ENCODE results near the gene CUBN.

CUBN gene

DNA sequence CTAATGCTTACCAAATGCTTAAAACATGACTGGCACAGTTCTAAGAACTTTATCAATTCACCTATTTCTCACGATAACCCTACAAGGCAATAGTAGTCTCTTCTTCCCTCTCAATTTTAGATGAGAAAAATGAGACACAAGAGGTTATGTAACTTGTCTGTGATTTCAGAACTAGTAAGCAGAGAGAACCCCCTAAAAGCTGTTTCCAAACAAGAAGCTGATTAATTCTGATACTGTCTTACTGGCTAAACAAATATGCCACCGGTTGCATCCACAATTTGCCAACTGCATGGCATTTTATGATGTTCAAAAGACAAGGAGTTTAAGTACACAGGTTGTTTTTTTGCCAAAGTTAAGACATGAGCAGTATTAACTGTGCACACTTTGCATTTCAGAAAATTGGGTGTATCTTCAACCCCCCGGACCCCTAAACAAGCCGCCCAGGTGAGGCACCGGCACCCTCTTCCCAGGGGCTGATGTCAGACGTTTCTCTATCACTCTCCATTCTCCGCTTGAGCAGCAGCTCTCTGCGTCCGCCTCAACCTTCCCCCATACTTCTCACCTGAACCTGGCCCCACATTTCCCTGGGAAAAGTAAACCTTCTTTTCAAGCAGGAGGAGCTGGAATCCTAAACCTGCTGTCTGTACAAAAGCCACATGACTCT is 334.1 kb downstream of the CUBN start:
- Histone ChIP-seq H3K4me3 (ENCODE audit: insufficient read depth, low read depth, low read length, poor library complexity, severe bottlenecking) (no peak overlapping the region), H3K36me3 (ENCODE audit: control insufficient read depth, insufficient read depth, low read length) (no peaks in the 10 kb centered on the region), H3K27me3 (replicated peaks; ENCODE audit: control insufficient read depth, insufficient read depth, low read length, poor library complexity, severe bottlenecking) (no peaks in the 10 kb centered on the region), H3K27ac (ENCODE audit: insufficient read depth, low read length, poor library complexity, severe bottlenecking) (no peak overlapping the region), H3K4me1 (ENCODE audit: control insufficient read depth, insufficient read depth, low read length, poor library complexity, severe bottlenecking) (no peaks in the 10 kb centered on the region), H3K9me3 (ENCODE audit: control insufficient read depth, low read length) (no peaks in the 10 kb centered on the region)
- no peak for DNase-seq

GRCh38 chr10:16794005-16794404 is 335.6 kb downstream of the CUBN start:
- Histone ChIP-seq H3K4me3 (ENCODE audit: insufficient read depth, low read depth, low read length, poor library complexity, severe bottlenecking) (no peak overlapping the region), H3K36me3 (ENCODE audit: control insufficient read depth, insufficient read depth, low read length) (no peaks in the 10 kb centered on the region), H3K27me3 (replicated peaks; ENCODE audit: control insufficient read depth, insufficient read depth, low read length, poor library complexity, severe bottlenecking) (no peaks in the 10 kb centered on the region)

GRCh38 chr10:16792675-16793074 is 336.9 kb downstream of the CUBN start:
- DNase-seq = no peak
- Histone ChIP-seq H3K9me3 (ENCODE audit: control insufficient read depth, low read length) (no peaks in the 10 kb centered on the region), H3K4me3 (ENCODE audit: insufficient read depth, low read depth, low read length, poor library complexity, severe bottlenecking) (no peak overlapping the region), H3K36me3 (ENCODE audit: control insufficient read depth, insufficient read depth, low read length) (no peaks in the 10 kb centered on the region), H3K4me1 (ENCODE audit: control insufficient read depth, insufficient read depth, low read length, poor library complexity, severe bottlenecking) (peaks cover 12% of the 10 kb centered on the region), H3K27ac (ENCODE audit: insufficient read depth, low read length, poor library complexity, severe bottlenecking) (no peak overlapping the region), H3K27me3 (replicated peaks; ENCODE audit: control insufficient read depth, insufficient read depth, low read length, poor library complexity, severe bottlenecking) (no peaks in the 10 kb centered on the region)

More at GRCh38 chr10:16794005-16794404, 335.6 kb downstream of the CUBN start:
- H3K4me1 ChIP-seq (ENCODE audit: control insufficient read depth, insufficient read depth, low read length, poor library complexity, severe bottlenecking) = no peaks in the 10 kb centered on the region
- no peak for DNase-seq
- no peak overlapping the region for H3K27ac ChIP-seq (ENCODE audit: insufficient read depth, low read length, poor library complexity, severe bottlenecking)
- no peaks in the 10 kb centered on the region for H3K9me3 ChIP-seq (ENCODE audit: control insufficient read depth, low read length)

- no peaks in the 10 kb centered on the region for H3K36me3 ChIP-seq (ENCODE audit: control insufficient read depth, insufficient read depth, low read length)
- peaks cover 19% of the 10 kb centered on the region for H3K4me1 ChIP-seq (ENCODE audit: control insufficient read depth, insufficient read depth, low read length, poor library complexity, severe bottlenecking)
- H3K27ac ChIP-seq (ENCODE audit: insufficient read depth, low read length, poor library complexity, severe bottlenecking) = no peak overlapping the region
- no peak overlapping the region for H3K4me3 ChIP-seq (ENCODE audit: insufficient read depth, low read depth, low read length, poor library complexity, severe bottlenecking)
- H3K27me3 ChIP-seq (replicated peaks; ENCODE audit: control insufficient read depth, insufficient read depth, low read length, poor library complexity, severe bottlenecking) = no peaks in the 10 kb centered on the region
- H3K9me3 ChIP-seq (ENCODE audit: control insufficient read depth, low read length) = no peaks in the 10 kb centered on the region
- no peak for DNase-seq
Observed at GRCh38 chr10:16789765-16790164, 339.8 kb downstream of the CUBN start.

GRCh38 chr10:16789261-16789660 is 340.4 kb downstream of the CUBN start:
- no peaks in the 10 kb centered on the region for H3K36me3 ChIP-seq (ENCODE audit: control insufficient read depth, insufficient read depth, low read length)
- no peak for DNase-seq
- H3K4me1 ChIP-seq (ENCODE audit: control insufficient read depth, insufficient read depth, low read length, poor library complexity, severe bottlenecking) = peaks cover 19% of the 10 kb centered on the region
- H3K4me3 ChIP-seq (ENCODE audit: insufficient read depth, low read depth, low read length, poor library complexity, severe bottlenecking) = no peak overlapping the region
- no peaks in the 10 kb centered on the region for H3K9me3 ChIP-seq (ENCODE audit: control insufficient read depth, low read length)
- H3K27me3 ChIP-seq (replicated peaks; ENCODE audit: control insufficient read depth, insufficient read depth, low read length, poor library complexity, severe bottlenecking) = no peaks in the 10 kb centered on the region
- peak overlapping the region; percentile 84 for H3K27ac ChIP-seq (ENCODE audit: insufficient read depth, low read length, poor library complexity, severe bottlenecking)

DNA sequence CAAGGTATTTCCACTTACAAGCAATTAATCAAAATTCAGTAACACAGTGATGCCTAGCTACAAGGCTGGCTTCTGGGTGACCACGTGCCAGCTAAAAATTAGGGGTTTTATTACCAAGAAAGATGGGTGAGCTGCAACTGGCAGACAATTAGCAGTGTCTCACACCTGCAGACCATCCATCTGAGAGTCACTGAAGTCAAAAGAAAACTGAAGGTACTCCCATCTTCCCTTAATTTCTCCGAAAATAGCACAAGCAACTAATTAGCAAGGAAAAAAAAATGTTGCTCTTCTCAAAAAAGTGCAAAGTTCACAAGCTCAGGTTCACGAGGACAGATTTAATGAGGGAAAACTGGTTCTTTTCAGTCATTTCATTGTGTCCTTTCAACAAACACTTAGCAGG is 340.8 kb downstream of the CUBN start:
- peaks cover 19% of the 10 kb centered on the region for H3K4me1 ChIP-seq (ENCODE audit: control insufficient read depth, insufficient read depth, low read length, poor library complexity, severe bottlenecking)
- H3K36me3 ChIP-seq (ENCODE audit: control insufficient read depth, insufficient read depth, low read length) = no peaks in the 10 kb centered on the region
- H3K27ac ChIP-seq (ENCODE audit: insufficient read depth, low read length, poor library complexity, severe bottlenecking) = peak overlapping the region; percentile 84
- no peak for DNase-seq
- H3K4me3 ChIP-seq (ENCODE audit: insufficient read depth, low read depth, low read length, poor library complexity, severe bottlenecking) = no peak overlapping the region
- no peaks in the 10 kb centered on the region for H3K9me3 ChIP-seq (ENCODE audit: control insufficient read depth, low read length)
- H3K27me3 ChIP-seq (replicated peaks; ENCODE audit: control insufficient read depth, insufficient read depth, low read length, poor library complexity, severe bottlenecking) = no peaks in the 10 kb centered on the region

GRCh38 chr10:16788125-16788524 is 341.5 kb downstream of the CUBN start:
- peaks cover 19% of the 10 kb centered on the region for H3K4me1 ChIP-seq (ENCODE audit: control insufficient read depth, insufficient read depth, low read length, poor library complexity, severe bottlenecking)
- H3K27me3 ChIP-seq (replicated peaks; ENCODE audit: control insufficient read depth, insufficient read depth, low read length, poor library complexity, severe bottlenecking) = no peaks in the 10 kb centered on the region
- H3K9me3 ChIP-seq (ENCODE audit: control insufficient read depth, low read length) = no peaks in the 10 kb centered on the region
- peak overlapping the region; percentile 84 for H3K27ac ChIP-seq (ENCODE audit: insufficient read depth, low read length, poor library complexity, severe bottlenecking)
- no peak overlapping the region for H3K4me3 ChIP-seq (ENCODE audit: insufficient read depth, low read depth, low read length, poor library complexity, severe bottlenecking)
- peak in 2 of 3 donors; percentile 9 to 18 for DNase-seq
- no peaks in the 10 kb centered on the region for H3K36me3 ChIP-seq (ENCODE audit: control insufficient read depth, insufficient read depth, low read length)

GRCh38 chr10:16787361-16787791 is 342.2 kb downstream of the CUBN start:
- Histone ChIP-seq H3K27ac (ENCODE audit: insufficient read depth, low read length, poor library complexity, severe bottlenecking) (peak overlapping the region; percentile 84), H3K9me3 (ENCODE audit: control insufficient read depth, low read length) (no peaks in the 10 kb centered on the region), H3K27me3 (replicated peaks; ENCODE audit: control insufficient read depth, insufficient read depth, low read length, poor library complexity, severe bottlenecking) (no peaks in the 10 kb centered on the region), H3K36me3 (ENCODE audit: control insufficient read depth, insufficient read depth, low read length) (no peaks in the 10 kb centered on the region), H3K4me3 (ENCODE audit: insufficient read depth, low read depth, low read length, poor library complexity, severe bottlenecking) (no peak overlapping the region), H3K4me1 (ENCODE audit: control insufficient read depth, insufficient read depth, low read length, poor library complexity, severe bottlenecking) (peaks cover 19% of the 10 kb centered on the region)
- peak; percentile 62 to 65 (median 64) for DNase-seq

GRCh38 chr10:16780338-16780880 is 349.2 kb downstream of the CUBN start:
- DNase-seq = no peak
- H3K27me3 ChIP-seq (replicated peaks; ENCODE audit: control insufficient read depth, insufficient read depth, low read length, poor library complexity, severe bottlenecking) = no peaks in the 10 kb centered on the region
- no peaks in the 10 kb centered on the region for H3K4me1 ChIP-seq (ENCODE audit: control insufficient read depth, insufficient read depth, low read length, poor library complexity, severe bottlenecking)
- H3K36me3 ChIP-seq (ENCODE audit: control insufficient read depth, insufficient read depth, low read length) = no peaks in the 10 kb centered on the region
- no peak overlapping the region for H3K4me3 ChIP-seq (ENCODE audit: insufficient read depth, low read depth, low read length, poor library complexity, severe bottlenecking)
- no peak overlapping the region for H3K27ac ChIP-seq (ENCODE audit: insufficient read depth, low read length, poor library complexity, severe bottlenecking)
- H3K9me3 ChIP-seq (ENCODE audit: control insufficient read depth, low read length) = no peaks in the 10 kb centered on the region

DNA sequence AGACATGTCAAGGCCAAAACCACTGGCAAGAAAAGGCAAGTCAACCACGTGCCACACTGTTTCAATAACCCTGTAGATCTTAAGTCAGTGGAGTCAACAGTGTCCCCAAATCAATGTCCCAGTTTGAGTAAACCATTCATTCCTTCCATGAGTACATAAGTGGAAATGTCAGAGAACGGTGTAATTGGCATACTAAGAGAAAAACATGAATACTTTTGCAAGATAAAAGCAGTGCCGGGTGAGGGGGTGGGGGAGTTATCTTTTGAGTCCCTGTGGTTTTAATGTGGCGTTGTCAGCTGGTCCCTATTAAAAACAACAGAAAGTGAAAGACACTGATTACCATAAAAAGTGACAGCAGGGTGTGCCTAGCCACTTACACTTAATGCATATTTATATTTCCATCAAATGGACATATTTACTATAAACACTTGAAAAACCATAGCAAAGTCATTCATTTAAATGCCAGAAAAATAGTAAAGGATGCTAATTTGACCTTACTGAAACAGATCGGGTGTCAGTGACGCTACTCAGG is 350.2 kb downstream of the CUBN start:
- DNase-seq = peak in 1 of 3 donors; percentile 4
- Histone ChIP-seq H3K9me3 (ENCODE audit: control insufficient read depth, low read length) (no peaks in the 10 kb centered on the region), H3K36me3 (ENCODE audit: control insufficient read depth, insufficient read depth, low read length) (no peaks in the 10 kb centered on the region), H3K27ac (ENCODE audit: insufficient read depth, low read length, poor library complexity, severe bottlenecking) (no peak overlapping the region), H3K4me1 (ENCODE audit: control insufficient read depth, insufficient read depth, low read length, poor library complexity, severe bottlenecking) (no peaks in the 10 kb centered on the region), H3K27me3 (replicated peaks; ENCODE audit: control insufficient read depth, insufficient read depth, low read length, poor library complexity, severe bottlenecking) (no peaks in the 10 kb centered on the region), H3K4me3 (ENCODE audit: insufficient read depth, low read depth, low read length, poor library complexity, severe bottlenecking) (no peak overlapping the region)

Data from effector memory CD4-positive, alpha-beta T cell (primary cell).